Vagina (tissue), 2 donors: Measurements from ENCODE around the gene INF2. TPM values are rescaled to one million over a fixed set of nuclear protein-coding genes. Genes with fewer than 3 reads are reported as not detected.

Experiments used
- DNase-seq, 2 donors: peaks; one replicate each; pipeline ENCODE4 v3.0.0-alpha.2; 2017; ENCODE audit errors: extremely low spot score in 2 of 2
- H3K27ac ChIP-seq: fragments of 200-600 bp; sonication (generic); one replicate; pipeline ENCODE4 v1.5.1; 2019
- H3K27me3 ChIP-seq: fragments of 200-600 bp; sonication (generic); one replicate; pipeline ENCODE4 v1.5.1; 2019
- H3K36me3 ChIP-seq, 2 donors: fragments of 200-600 bp; sonication (generic); one replicate each; pipeline ENCODE4 v1.5.1; 2017 to 2019
- H3K4me1 ChIP-seq: fragments of 200-600 bp; sonication (generic); one replicate; pipeline ENCODE4 v1.5.1; 2019
- H3K4me3 ChIP-seq, 2 donors: fragments of 200-600 bp; sonication (generic); 1 replicate in 1 of 2; 2 replicates in 1 of 2; pipeline ENCODE4 v1.5.1; 2016 to 2019
- H3K9me3 ChIP-seq: fragments of 200-600 bp; sonication (generic); one replicate; pipeline ENCODE4 v1.5.1; 2019
- CTCF ChIP-seq, 3 experiments: fragments of 450-650 bp in 2 of 3; fragments of 200-600 bp in 1 of 3; sonication (generic) in 1 of 3; IDR thresholded peaks; one replicate each; pipeline ENCODE4 v1.5.1; 2017 to 2019; ENCODE audit warnings: antibody characterized with exemption in 3 of 3, mild to moderate bottlenecking in 2 of 3, moderate library complexity in 2 of 3
- POLR2A ChIP-seq, 2 donors: fragments of 450-650 bp; IDR thresholded peaks; one replicate each; pipeline ENCODE4 v1.6.1; 2017; ENCODE audit warnings: antibody characterized with exemption in 2 of 2, mild to moderate bottlenecking in 2 of 2, moderate library complexity in 2 of 2
- POLR2AphosphoS5 ChIP-seq, 2 donors: sonication (generic); formaldehyde crosslinking; IDR thresholded peaks; one replicate each; pipeline ENCODE4 v1.9.0; 2017; ENCODE audit warnings: antibody characterized with exemption in 2 of 2, mild to moderate bottlenecking in 2 of 2, low read depth in 1 of 2; ENCODE audit not compliant: insufficient read depth in 1 of 2
- intact Hi-C: fragments of 100-400 bp; cut with DNase I; formaldehyde crosslinking; loops from one replicate; pipeline ENCODE4 v1.15.1; 2023
- total RNA-seq: library from RNA; depleted of rRNA; stranded (reverse); fragments of >200 nt; gene quantifications from one replicate; pipeline ENCODE4 v1.2.3, GENCODE V29; 2016

Gene INF2
- total RNA-seq, 1 donor from 2014 or later, result 49.1 TPM

- H3K36me3 ChIP-seq, result peaks cover 0 to 21% of the 10 kb centered on the region in 2 donors
- no peak overlapping the region for H3K4me3 ChIP-seq
- intact Hi-C loops, result no loop called here
- peaks cover 43% of the 10 kb centered on the region for H3K4me1 ChIP-seq
- TF ChIP-seq POLR2A (IDR thresholded peaks at IDR 0.05) (no peak), CTCF (IDR thresholded peaks at IDR 0.05) (no peak), POLR2AphosphoS5 (IDR thresholded peaks at IDR 0.05; ENCODE audit: insufficient read depth in 1 of 2, low read depth in 1 of 2) (no peak)
- H3K27me3 ChIP-seq, result no peaks in the 10 kb centered on the region
- H3K27ac ChIP-seq, result no peak overlapping the region
- H3K9me3 ChIP-seq, result no peaks in the 10 kb centered on the region
- no peak for DNase-seq
Measured at GRCh38 chr14:104700747-104701217, 11.4 kb downstream of the INF2 start.

GRCh38 chr14:104701383-104702076, 12.1 kb downstream of the INF2 start:
- H3K4me1 ChIP-seq, result peaks cover 35% of the 10 kb centered on the region
- H3K36me3 ChIP-seq, result peaks cover 0 to 21% of the 10 kb centered on the region in 2 donors

GRCh38 chr14:104702106-104702505, 12.7 kb downstream of the INF2 start:
- no peak for DNase-seq
- no peak for TF ChIP-seq CTCF (IDR thresholded peaks at IDR 0.05)
- no peak for TF ChIP-seq POLR2AphosphoS5 (IDR thresholded peaks at IDR 0.05; ENCODE audit: insufficient read depth in 1 of 2, low read depth in 1 of 2)
- TF ChIP-seq POLR2A (IDR thresholded peaks at IDR 0.05), result no peak
- Histone ChIP-seq H3K27me3 (no peaks in the 10 kb centered on the region), H3K9me3 (no peaks in the 10 kb centered on the region), H3K4me1 (peaks cover 30% of the 10 kb centered on the region), H3K4me3 (no peak overlapping the region), H3K27ac (no peak overlapping the region), H3K36me3 (peaks cover 0 to 21% of the 10 kb centered on the region in 2 donors)
- intact Hi-C loops, result no loop called here

More at GRCh38 chr14:104701383-104702076, 12.1 kb downstream of the INF2 start:
- Histone ChIP-seq H3K9me3 (no peaks in the 10 kb centered on the region), H3K27me3 (no peaks in the 10 kb centered on the region), H3K27ac (no peak overlapping the region), H3K4me3 (no peak overlapping the region)
- TF ChIP-seq POLR2A (IDR thresholded peaks at IDR 0.05) (no peak), CTCF (IDR thresholded peaks at IDR 0.05) (no peak)
- DNase-seq, result no peak
- intact Hi-C loops, result no loop called here

GRCh38 chr14:104702673-104703072, 13.3 kb downstream of the INF2 start:
- Histone ChIP-seq H3K36me3 (peaks cover 0 to 21% of the 10 kb centered on the region in 2 donors), H3K9me3 (no peaks in the 10 kb centered on the region), H3K27me3 (no peaks in the 10 kb centered on the region), H3K27ac (no peak overlapping the region), H3K4me3 (no peak overlapping the region), H3K4me1 (peaks cover 24% of the 10 kb centered on the region)
- TF ChIP-seq POLR2A (IDR thresholded peaks at IDR 0.05), result no peak
- no peak for DNase-seq
- intact Hi-C loops, result no loop called here

- Histone ChIP-seq H3K9me3 (no peaks in the 10 kb centered on the region), H3K27ac (no peak overlapping the region), H3K36me3 (peaks cover 0 to 21% of the 10 kb centered on the region in 2 donors), H3K27me3 (no peaks in the 10 kb centered on the region), H3K4me1 (peaks cover 21% of the 10 kb centered on the region), H3K4me3 (no peak overlapping the region)
- no peak for DNase-seq
- intact Hi-C loops, result no loop called here
- TF ChIP-seq POLR2A (IDR thresholded peaks at IDR 0.05) (no peak), CTCF (IDR thresholded peaks at IDR 0.05) (no peak), POLR2AphosphoS5 (IDR thresholded peaks at IDR 0.05; ENCODE audit: insufficient read depth in 1 of 2, low read depth in 1 of 2) (no peak)
Measured at GRCh38 chr14:104703269-104703668, 13.9 kb downstream of the INF2 start.
